GM21529 (cell line): ENCODE results near the gene LCE6A.

Experiments used
- ATAC-seq: cut with Tn5 transposase; IDR thresholded peaks from one replicate; pipeline ENCODE4 v1.9.1; 2021; ENCODE audit not compliant: unreplicated experiment

Gene LCE6A

DNA sequence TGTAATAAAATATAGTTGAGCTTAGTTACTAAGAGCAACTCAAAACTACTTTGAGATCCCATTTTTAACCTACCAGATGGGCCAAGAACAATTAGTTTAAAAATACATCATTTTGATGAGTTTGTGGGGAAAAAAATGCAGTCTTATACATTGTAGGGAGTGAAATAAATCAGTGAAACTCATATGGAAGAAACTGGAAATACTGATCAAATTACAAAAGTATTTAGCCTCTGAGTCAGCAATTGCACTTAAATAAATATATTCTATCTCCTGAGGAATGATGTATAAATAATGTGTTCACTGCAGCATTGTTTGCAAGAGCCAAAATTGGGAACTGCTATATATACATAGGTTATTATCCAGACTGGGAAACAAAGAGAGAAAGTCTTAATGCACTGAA is 30.8 kb downstream of the LCE6A start:
- no peak for ATAC-seq

DNA sequence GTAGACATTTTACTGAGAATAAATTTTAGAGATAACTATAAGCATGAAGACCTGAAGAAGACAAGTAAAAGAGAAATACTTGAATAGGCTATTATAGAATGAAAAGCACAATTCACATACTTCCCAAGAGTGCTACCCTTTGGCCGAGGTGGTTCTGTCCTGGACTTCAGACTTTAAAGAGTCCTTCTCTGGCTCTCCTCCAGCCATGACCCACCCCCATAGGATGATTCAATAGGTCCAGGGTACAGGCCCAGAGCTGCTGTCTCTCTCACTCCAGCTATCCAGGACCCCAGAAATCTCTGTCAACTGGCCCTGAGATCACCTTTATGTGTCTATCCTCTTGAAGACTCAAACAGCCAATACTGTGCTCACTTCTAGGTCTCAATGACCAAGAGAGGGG is 34.2 kb downstream of the LCE6A start:
- no peak for ATAC-seq

DNA sequence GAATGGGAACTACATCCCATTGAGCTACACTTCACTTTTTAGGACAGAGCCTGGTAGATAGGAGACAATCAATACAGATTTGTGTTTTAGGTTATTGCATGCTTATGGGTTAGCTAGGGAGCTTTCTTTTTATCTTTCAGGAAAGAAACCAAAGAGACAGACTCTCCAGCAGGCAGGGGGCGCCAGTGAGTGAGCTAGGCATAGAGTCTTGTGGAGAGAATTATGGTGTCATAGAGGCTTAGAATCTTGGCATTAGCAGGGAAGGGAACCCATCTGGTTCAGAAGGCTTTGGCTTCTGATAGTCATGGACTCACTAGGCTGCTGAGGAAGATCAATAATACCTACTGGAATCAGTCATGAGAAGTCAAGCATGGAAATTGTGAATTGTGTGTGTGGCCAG is 35.4 kb downstream of the LCE6A start, which contains the start of gene SMCP:
Gene SMCP, plus strand, starts transcription at position 281 of the 400 bp plus-strand sequence. CDS start 6,101 bp downstream, outside the sequence.
- ATAC-seq = no peak

DNA sequence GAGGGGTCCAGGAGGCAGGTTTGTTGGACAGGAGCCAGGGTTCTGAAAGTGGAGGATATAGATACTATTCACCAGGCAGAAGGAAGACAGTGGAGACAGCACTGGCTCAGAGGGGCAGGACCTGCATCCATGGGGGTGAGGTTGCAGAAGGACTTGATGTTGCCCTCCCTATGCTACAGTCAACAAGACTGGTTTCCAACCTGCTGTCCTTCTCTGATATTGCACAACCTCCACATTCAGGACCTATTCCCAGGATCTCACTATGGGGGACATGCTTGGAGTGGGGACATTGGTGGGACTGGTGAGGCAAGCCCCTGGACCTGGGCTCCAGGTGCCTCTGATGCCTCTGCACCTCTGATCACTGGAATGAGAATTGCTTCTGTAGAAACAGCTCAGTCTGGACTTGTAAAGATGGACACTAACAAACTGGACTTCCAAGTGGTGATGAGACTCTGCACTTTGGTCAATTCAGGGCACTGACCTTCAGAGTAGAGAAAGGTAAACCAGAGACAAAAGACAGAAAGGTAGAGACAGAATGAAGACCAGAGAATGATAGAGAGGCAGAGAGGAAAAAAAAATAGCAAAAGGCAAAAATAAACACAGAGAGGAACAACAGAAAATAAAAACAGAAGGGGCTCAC is 37.0 kb downstream of the LCE6A start:
- no peak for ATAC-seq

DNA sequence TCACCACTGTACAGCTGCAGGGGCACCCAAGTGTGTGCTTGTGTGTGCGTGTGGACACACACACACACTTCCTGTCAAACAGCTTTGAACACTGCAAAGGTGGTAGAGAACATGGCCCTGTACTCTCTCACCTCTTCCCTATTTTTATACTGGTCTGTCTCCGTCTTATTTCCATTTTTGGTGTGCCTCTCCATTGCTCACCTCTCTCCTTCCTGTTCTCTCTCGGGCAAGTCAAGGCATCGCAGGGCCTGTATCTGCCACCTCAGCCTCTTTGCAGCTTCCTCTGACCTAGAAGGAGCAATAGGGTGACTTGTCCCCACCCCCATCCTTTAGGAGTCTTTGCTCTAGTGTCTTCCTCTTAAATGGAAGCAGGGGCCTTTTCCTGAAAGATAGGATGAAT is 37.7 kb downstream of the LCE6A start:
- no peak for ATAC-seq

DNA sequence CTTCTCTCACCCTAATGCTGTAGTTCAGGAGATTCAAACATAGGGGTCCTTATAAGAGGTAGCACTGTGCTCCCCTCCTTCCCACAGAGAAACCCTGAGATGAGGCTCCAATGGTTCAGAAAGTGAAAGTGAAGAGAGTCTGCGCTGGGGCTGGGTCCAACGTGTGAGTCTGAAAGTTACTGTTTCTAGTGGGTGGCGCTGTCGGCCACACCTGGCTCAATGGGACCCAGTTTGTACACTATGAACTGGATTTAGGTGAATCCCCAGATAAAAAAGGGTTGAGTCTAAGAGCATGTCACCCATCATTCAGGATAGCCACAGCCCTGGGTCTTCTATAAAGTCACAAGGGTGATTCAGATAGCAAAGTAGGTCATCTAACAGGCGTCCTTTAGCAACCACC is 38.3 kb downstream of the LCE6A start:
- ATAC-seq = peak; percentile 80

DNA sequence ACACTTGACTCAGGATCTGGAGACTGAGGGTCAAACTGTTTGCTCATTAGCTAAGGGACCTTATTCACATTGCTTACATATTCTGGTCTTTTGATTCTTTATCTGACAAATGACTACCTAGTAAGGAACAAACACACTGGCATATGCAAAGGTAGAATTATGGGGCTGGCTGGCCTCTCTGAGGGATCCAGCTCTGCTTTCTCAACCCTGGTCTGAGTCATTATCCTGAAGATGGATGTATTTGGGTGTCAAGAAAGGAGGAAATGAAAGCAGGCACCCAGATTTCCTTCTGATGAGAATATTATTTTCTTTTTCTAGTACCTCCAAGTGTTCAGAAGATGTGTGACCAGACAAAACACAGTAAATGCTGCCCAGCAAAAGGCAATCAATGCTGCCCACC is 41.4 kb downstream of the LCE6A start:
- ATAC-seq = no peak

DNA sequence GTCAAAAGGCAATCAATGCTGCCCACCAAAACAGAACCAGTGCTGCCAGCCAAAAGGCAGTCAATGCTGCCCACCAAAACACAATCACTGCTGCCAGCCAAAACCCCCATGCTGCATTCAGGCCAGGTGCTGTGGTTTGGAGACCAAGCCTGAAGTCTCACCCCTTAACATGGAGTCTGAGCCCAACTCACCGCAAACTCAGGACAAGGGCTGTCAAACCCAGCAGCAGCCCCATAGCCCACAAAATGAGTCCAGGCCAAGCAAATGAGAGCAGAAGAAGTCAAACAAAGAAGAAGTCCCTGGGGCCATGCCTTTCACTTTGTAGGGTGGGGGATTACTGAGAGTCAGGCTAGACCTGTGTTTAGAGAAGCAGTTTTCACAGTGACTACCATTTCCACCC is 41.9 kb downstream of the LCE6A start:
- ATAC-seq = no peak

DNA sequence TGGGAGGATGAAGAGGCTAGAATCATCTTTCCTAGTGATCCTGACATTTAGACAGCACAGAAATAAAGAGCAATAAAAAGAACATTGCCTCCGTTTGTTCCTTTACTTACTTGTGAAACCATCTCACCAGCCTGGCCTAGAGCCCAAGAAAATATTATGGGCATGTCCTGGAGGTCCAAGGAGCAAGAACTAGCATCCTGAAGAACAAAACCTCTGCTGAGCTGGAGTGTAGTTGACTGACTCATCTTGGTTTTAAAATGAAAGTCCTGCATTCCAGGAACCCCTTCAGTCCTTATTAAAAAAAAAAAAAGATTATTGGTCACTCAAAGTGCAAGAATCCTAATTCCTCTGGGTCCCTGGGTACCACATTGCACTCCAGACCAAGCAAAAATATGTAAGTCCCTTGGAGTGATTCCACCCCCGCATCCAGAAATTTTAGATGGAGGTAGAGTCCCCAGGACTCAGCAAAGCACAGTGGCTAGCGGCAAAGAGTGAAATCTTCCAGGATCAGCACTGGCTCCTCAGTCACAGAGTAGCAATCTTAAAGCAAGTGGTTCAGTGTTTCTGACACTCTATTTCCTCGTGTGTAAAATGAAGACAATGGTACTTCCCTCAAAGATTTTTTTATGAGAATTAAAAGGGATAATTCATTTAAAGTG is 42.4 kb downstream of the LCE6A start:
- ATAC-seq = no peak

DNA sequence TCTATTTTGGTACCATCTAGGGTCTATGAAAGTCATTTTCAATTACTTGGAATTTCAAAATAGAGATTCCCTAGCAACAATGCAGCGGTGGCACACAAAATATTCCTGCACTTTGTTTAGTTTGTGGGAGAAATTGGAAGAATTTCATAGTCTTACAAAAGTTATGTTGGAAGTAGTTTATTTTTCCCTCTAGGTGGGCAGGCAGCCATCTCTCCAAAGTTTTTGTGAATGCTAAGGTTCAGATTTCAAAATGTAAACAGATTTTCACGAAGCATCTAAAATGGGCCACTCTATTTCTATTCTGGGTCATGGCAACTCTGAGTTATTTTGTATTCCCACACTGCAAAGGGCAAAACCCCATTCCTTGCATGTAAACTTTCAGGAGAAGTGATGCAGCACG is 43.4 kb downstream of the LCE6A start:
- ATAC-seq = no peak

DNA sequence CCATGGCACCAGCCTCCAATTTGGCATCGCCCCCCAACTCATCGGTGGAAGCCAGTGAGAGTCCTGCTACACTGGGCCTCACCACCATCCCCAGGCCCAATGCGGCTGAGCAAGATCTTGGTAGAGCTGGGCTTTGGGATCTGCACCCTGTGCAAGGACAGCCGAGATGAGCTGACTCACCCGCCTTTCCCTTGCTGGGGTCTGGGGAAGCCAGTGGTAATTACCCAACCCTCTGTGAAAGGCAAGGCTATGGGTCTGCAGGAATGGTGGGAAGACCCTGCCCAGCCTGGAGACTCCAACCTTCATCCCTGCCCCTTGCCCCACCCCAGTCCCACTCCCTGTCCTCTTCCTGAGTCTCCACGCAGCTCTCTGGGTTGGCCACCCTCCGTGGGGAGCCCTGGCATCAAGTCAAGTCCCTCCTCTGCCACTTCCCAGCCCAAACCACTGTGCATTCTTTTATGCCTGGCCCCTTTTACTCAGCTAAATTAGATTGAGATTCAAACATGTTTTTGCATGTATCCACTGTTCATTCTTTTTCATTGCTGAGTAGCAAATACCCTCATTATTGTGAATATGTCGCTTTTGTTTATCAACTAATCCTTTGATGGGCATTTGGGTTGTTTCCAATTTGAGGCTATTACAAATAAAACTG is 44.2 kb downstream of the LCE6A start:
- ATAC-seq = no peak

DNA sequence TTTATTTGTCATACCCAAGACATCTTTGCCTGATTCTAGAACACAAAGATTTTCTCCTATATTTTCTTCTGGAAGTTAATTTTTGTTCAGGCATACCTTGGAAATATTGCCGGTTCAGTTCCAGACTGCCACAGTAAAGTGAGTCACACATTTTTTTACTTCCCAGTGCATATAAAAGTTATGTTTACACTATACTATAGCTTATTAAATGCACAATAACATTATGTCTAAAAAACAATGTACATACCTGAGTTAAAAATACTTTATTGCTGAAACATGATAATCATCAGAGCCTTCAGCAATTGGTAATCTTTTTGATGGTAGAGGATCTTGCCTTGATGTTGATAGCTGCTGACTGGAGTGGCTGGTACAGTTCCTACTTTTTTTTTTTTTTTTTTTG is 45.5 kb downstream of the LCE6A start:
- ATAC-seq = no peak
